Breast epithelium (tissue), 4 donors: Measurements from ENCODE around the gene HIGD1A. TPM values are rescaled to one million over a fixed set of nuclear protein-coding genes. Genes with fewer than 3 reads are reported as not detected.

Source experiments
- DNase-seq, 2 donors: peaks; one replicate each; pipeline ENCODE4 v3.0.0-alpha.2; 2019; ENCODE audit warnings: low spot score in 2 of 2
- H3K27ac ChIP-seq, 2 donors: fragments of 200-600 bp; sonication (generic) in 1 of 2; one replicate each; pipeline ENCODE4 v1.5.1; 2016 to 2019; ENCODE audit warnings: mild to moderate bottlenecking in 1 of 2
- H3K27me3 ChIP-seq, 2 donors: fragments of 200-600 bp; sonication (generic) in 1 of 2; one replicate each; pipeline versions ENCODE4 v1.5.1 to v1.6.0; 2017 to 2019; ENCODE audit warnings: control low read depth in 1 of 2, mild to moderate bottlenecking in 1 of 2
- H3K36me3 ChIP-seq: fragments of 200-600 bp; one replicate; pipeline ENCODE4 v1.5.1; 2019
- H3K4me1 ChIP-seq, 2 donors: fragments of 200-600 bp; sonication (generic); one replicate each; pipeline ENCODE4 v1.5.1; 2016 to 2019; ENCODE audit warnings: control low read depth in 1 of 2
- H3K4me3 ChIP-seq, 3 donors: fragments of 200-600 bp; sonication (generic); 1 replicate in 2 of 3; 2 replicates in 1 of 3; pipeline ENCODE4 v1.5.1; 2016 to 2019; ENCODE audit warnings: mild to moderate bottlenecking in 3 of 3, moderate library complexity in 2 of 3
- H3K9me3 ChIP-seq, 2 donors: fragments of 200-600 bp; sonication (generic) in 1 of 2; one replicate each; pipeline ENCODE4 v1.5.1; 2016 to 2019; ENCODE audit warnings: control low read depth in 1 of 2
- CTCF ChIP-seq, 3 donors: fragments of 450-650 bp; IDR thresholded peaks; one replicate each; pipeline ENCODE4 v1.5.1; 2016 to 2017; ENCODE audit warnings: antibody characterized with exemption in 3 of 3, mild to moderate bottlenecking in 3 of 3, moderate library complexity in 3 of 3
- POLR2A ChIP-seq: fragments of 450-650 bp; IDR thresholded peaks from one replicate; pipeline ENCODE4 v1.6.1; 2016; ENCODE audit warnings: antibody characterized with exemption, mild to moderate bottlenecking, moderate library complexity
- POLR2AphosphoS5 ChIP-seq, 3 donors: sonication (generic); formaldehyde crosslinking; IDR thresholded peaks; one replicate each; pipeline ENCODE4 v1.6.1; 2017; ENCODE audit warnings: antibody characterized with exemption in 3 of 3
- intact Hi-C: fragments of 100-400 bp; cut with DNase I; formaldehyde crosslinking; loops from one replicate; pipeline ENCODE4 v1.15.1; 2023; ENCODE audit warnings: low total_unique reads
- total RNA-seq, 3 donors: library from RNA; depleted of rRNA; stranded (reverse); fragments of >200 nt; gene quantifications; one replicate each; pipeline ENCODE4 v1.1.0, GENCODE V29; 2016

The HIGD1A gene
- total RNA-seq, 3 donors from 2014 or later = 131 to 185 (median 148) TPM

DNA sequence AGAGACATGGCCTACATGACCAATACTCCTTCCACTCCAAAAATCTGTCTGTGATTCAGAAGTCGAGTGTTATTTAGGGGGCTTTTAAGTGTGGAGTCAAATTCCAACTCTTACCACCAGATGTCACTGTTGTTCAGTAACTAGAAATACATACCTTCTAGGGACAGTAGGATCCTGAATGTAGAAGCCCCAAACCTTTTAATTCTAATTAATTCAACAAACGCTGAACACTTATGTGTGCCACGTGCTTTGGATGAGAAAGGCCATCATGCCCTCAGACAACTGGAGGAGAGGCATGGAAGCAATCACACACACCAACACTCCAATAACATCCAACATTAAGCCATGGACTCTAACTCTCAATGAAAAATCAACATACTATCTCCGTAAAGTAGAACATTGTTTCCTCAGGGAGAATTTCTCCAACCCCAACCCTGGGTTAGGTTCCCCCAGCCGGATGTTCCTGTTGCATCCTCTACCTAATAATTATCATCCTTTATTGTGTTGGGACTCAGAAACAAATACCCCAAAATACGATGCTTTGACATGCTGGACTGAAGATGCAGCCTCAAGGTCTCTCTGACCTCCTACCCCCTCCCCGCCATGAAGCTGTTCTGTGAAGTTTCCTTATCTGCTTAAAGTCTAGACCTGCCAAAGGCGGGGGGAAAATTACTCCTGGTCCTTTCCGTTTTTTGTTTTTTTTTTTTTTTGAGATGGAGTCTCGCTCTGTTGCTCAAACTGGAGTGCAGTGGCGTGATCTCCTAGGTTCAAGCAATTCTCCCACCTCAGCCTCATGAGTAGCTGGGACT, 23.2 kb downstream of the HIGD1A start:
- no peaks in the 10 kb centered on the region for H3K27me3 ChIP-seq
- no peaks in the 10 kb centered on the region for H3K9me3 ChIP-seq
- TF ChIP-seq POLR2AphosphoS5 (IDR thresholded peaks at IDR 0.05) = no peak
- TF ChIP-seq CTCF (IDR thresholded peaks at IDR 0.05) = peak; percentile 78 to 88 (median 87)
- no peak overlapping the region for H3K4me3 ChIP-seq
- no peak for DNase-seq
- H3K36me3 ChIP-seq = peaks cover 7% of the 10 kb centered on the region
- H3K4me1 ChIP-seq = no peaks in the 10 kb centered on the region
- H3K27ac ChIP-seq = peak overlapping the region; percentile 43 to 64
- intact Hi-C loops = loop anchor here (10.0 kb wide), 1 partner anchor 54 kb away; no protein-coding TSS in a partner anchor

GRCh38 chr3:42780398-42780797, 23.9 kb downstream of the HIGD1A start:
- DNase-seq = no peak
- TF ChIP-seq POLR2AphosphoS5 (IDR thresholded peaks at IDR 0.05) (no peak), CTCF (IDR thresholded peaks at IDR 0.05) (no peak), POLR2A (no peak)
- Histone ChIP-seq H3K27ac (peak overlapping the region; percentile 43 to 64), H3K27me3 (no peaks in the 10 kb centered on the region), H3K4me3 (no peak overlapping the region), H3K4me1 (no peaks in the 10 kb centered on the region), H3K36me3 (peaks cover 7% of the 10 kb centered on the region), H3K9me3 (no peaks in the 10 kb centered on the region)
- intact Hi-C loops = loop anchor here (10.0 kb wide), 1 partner anchor 54 kb away; no protein-coding TSS in a partner anchor

GRCh38 chr3:42778644-42779043, 25.6 kb downstream of the HIGD1A start:
- no peaks in the 10 kb centered on the region for H3K9me3 ChIP-seq
- H3K27ac ChIP-seq = peak overlapping the region; percentile 27 to 42
- DNase-seq = no peak
- TF ChIP-seq CTCF (IDR thresholded peaks at IDR 0.05) (no peak), POLR2AphosphoS5 (IDR thresholded peaks at IDR 0.05) (no peak), POLR2A (no peak)
- no peaks in the 10 kb centered on the region for H3K4me1 ChIP-seq
- H3K4me3 ChIP-seq = no peak overlapping the region
- no peaks in the 10 kb centered on the region for H3K27me3 ChIP-seq
- intact Hi-C loops = no loop called here
- peaks cover 7% of the 10 kb centered on the region for H3K36me3 ChIP-seq

- TF ChIP-seq POLR2A = no peak
- no peak for TF ChIP-seq CTCF (IDR thresholded peaks at IDR 0.05)
- TF ChIP-seq POLR2AphosphoS5 (IDR thresholded peaks at IDR 0.05) = no peak
- Histone ChIP-seq H3K9me3 (no peaks in the 10 kb centered on the region), H3K27ac (peak overlapping the region in 1 of 2 donors; percentile 66), H3K4me3 (peak overlapping the region; percentile 49 to 74 (median 59)), H3K36me3 (no peaks in the 10 kb centered on the region), H3K4me1 (peaks cover 0 to 2% of the 10 kb centered on the region in 2 donors), H3K27me3 (no peaks in the 10 kb centered on the region)
- intact Hi-C loops = no loop called here
- DNase-seq = no peak
Measured at GRCh38 chr3:42773409-42773751, 30.9 kb downstream of the HIGD1A start.

- no peaks in the 10 kb centered on the region for H3K9me3 ChIP-seq
- peaks cover 0 to 2% of the 10 kb centered on the region in 2 donors for H3K4me1 ChIP-seq
- peak within 1 kb of the TSS; percentile 49 to 74 (median 59) for H3K4me3 ChIP-seq
- peak; percentile 53 to 66 (median 65) for TF ChIP-seq POLR2AphosphoS5 (IDR thresholded peaks at IDR 0.05)
- TF ChIP-seq CTCF (IDR thresholded peaks at IDR 0.05) = no peak
- no peaks in the 10 kb centered on the region for H3K36me3 ChIP-seq
- intact Hi-C loops = no loop called here
- H3K27me3 ChIP-seq = no peaks in the 10 kb centered on the region
- DNase-seq = peak; percentile 66 to 85
- H3K27ac ChIP-seq = peak within 1 kb of the TSS; percentile 66 to 78
Measured at GRCh38 chr3:42772670-42773408, 31.5 kb downstream of the HIGD1A start, which contains the start of gene CCDC13. TSS of gene CCDC13 (minus strand) at chr3:42773253. CDS start at chr3:42758345, 14,908 bp downstream.
